ENCODE results near the gene TRIM28.

GRCh38 chr19:58578012-58578925 lies 34.4 kb downstream of the TRIM28 start:
- TF ChIP-seq, protein P1, sequence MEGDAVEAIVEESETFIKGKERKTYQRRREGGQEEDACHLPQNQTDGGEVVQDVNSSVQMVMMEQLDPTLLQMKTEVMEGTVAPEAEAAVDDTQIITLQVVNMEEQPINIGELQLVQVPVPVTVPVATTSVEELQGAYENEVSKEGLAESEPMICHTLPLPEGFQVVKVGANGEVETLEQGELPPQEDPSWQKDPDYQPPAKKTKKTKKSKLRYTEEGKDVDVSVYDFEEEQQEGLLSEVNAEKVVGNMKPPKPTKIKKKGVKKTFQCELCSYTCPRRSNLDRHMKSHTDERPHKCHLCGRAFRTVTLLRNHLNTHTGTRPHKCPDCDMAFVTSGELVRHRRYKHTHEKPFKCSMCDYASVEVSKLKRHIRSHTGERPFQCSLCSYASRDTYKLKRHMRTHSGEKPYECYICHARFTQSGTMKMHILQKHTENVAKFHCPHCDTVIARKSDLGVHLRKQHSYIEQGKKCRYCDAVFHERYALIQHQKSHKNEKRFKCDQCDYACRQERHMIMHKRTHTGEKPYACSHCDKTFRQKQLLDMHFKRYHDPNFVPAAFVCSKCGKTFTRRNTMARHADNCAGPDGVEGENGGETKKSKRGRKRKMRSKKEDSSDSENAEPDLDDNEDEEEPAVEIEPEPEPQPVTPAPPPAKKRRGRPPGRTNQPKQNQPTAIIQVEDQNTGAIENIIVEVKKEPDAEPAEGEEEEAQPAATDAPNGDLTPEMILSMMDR (conservative IDR thresholded peaks at IDR 0.05; ENCODE audit: low read depth, low read length), result no peak
- TF ChIP-seq EZH2 (IDR thresholded peaks at IDR 0.05; ENCODE audit: borderline replicate concordance, low read depth, low read length, poor library complexity, severe bottlenecking), result no peak
